SJSA1 (cell line): ENCODE data around the gene CTSO. TPM values are rescaled to one million over a fixed set of nuclear protein-coding genes. Genes with fewer than 3 reads are reported as not detected.

ENCODE experiments used
- DNase-seq, 2 experiments: peaks; one replicate each; pipeline ENCODE4 v3.0.0-alpha.2; 2015 to 2020; ENCODE audit warnings: low spot score in 2 of 2, low read depth in 1 of 2
- H3K27ac ChIP-seq: fragments of 250-450 bp; sonication (Bioruptor Pico); 2 replicates; pipeline ENCODE4 v1.5.1; 2020; ENCODE audit warnings: mild to moderate bottlenecking, moderate library complexity
- H3K27me3 ChIP-seq: fragments of 250-450 bp; sonication (Bioruptor Pico); replicated peaks from 2 replicates; pipeline ENCODE4 v1.5.1; 2020; ENCODE audit warnings: mild to moderate bottlenecking, moderate library complexity
- H3K36me3 ChIP-seq: fragments of 250-450 bp; sonication (Bioruptor Pico); 2 replicates; pipeline ENCODE4 v1.5.1; 2020; ENCODE audit warnings: mild to moderate bottlenecking
- H3K4me1 ChIP-seq: fragments of 250-450 bp; sonication (Bioruptor Pico); replicated peaks from 2 replicates; pipeline ENCODE4 v1.6.1; 2021; ENCODE audit warnings: mild to moderate bottlenecking
- H3K4me3 ChIP-seq: fragments of 250-450 bp; sonication (Bioruptor Pico); 2 replicates; pipeline ENCODE4 v1.5.1; 2020; ENCODE audit warnings: mild to moderate bottlenecking
- H3K9me3 ChIP-seq: fragments of 250-450 bp; sonication (Bioruptor Pico); replicated peaks from 2 replicates; pipeline ENCODE4 v1.5.1; 2020; ENCODE audit warnings: mild to moderate bottlenecking
- total RNA-seq: library from RNA; depleted of rRNA; stranded (reverse); fragments of >200 nt; shearing (Covaris generic); gene quantifications from 2 replicates; pipeline ENCODE4 v1.2.3, GENCODE V29; 2014; rRNA removed

Gene CTSO, protein sequence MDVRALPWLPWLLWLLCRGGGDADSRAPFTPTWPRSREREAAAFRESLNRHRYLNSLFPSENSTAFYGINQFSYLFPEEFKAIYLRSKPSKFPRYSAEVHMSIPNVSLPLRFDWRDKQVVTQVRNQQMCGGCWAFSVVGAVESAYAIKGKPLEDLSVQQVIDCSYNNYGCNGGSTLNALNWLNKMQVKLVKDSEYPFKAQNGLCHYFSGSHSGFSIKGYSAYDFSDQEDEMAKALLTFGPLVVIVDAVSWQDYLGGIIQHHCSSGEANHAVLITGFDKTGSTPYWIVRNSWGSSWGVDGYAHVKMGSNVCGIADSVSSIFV
- 8.9 and 10.7 TPM in 2 replicates for total RNA-seq

DNA sequence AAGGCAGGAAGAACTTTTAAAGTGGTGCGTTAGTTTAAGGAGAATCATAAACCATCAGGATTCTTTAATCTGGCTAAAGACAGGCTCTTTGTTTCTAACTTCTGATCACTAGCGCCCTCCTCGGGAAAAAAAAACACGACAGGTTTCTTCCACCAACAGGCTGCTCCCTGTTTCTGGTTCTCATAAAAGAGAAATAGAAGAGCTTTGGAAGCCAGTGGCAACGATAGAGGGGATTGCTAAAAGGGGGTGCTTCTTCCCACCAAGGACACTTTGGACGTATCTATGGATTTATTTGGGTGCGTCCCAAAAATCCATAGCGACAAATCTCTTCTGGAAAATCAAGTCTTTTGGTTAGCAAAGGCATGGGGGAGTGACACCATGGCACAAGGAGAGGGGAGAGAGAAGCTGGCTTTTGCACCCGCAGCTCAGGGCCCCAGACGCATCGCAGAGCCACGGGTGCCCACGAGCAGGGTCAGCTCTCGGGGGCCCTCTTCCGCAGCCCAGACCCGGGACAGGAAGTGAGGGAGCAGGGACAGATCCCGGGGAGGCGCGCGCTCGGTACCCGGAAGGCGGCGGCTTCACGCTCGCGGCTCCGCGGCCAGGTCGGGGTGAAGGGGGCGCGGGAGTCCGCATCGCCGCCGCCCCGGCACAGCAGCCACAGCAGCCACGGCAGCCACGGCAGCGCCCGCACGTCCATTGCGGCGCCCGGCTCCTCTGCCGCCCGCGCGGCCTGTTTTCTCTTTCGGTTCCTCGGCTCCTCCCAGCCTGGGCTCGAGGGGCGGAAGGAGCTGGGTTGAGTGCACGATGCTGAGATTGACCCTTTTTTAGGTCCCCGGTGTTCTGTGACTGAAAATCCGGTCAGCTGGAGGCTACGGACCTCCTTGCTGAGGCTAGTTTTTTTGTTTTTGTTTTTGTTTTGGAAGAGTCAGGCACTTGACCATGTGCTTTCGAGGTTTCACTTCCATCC, at the start of gene CTSO:
TSS of gene CTSO (minus strand) at position 716 of the 967 bp plus-strand sequence. CDS start at position 697, 19 bp downstream.
- Histone ChIP-seq H3K9me3 (no peaks in the 10 kb centered on the region), H3K4me3 (peak within 1 kb of the TSS; percentile 94), H3K27me3 (no peaks in the 10 kb centered on the region), H3K4me1 (peaks cover 11% of the 10 kb centered on the region), H3K36me3 (peaks cover 3% of the 10 kb centered on the region), H3K27ac (peak within 1 kb of the TSS; percentile 99)
- peak; percentile 80 to 85 for DNase-seq

DNA sequence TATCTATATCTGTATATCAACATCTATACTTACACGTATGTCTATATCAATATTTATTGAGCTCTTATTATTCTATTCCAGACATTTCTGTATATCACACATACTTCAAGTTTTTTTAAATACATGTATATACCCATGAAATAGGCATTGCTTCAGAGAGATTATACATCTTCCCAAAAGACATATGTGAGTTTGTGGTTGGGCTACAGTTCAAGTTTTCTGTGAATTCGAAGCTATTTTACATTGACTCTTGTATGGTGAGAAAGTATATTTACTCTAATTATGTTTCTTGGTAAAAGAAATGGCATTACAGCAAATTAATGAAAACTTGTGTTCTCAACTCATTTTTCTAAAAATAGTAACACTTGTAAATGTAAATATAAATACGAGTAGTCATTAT, 46.8 kb upstream of the CTSO start:
- H3K4me3 ChIP-seq: no peak overlapping the region
- no peaks in the 10 kb centered on the region for H3K36me3 ChIP-seq
- H3K9me3 ChIP-seq: no peaks in the 10 kb centered on the region
- H3K27me3 ChIP-seq: no peaks in the 10 kb centered on the region
- no peak for DNase-seq
- no peaks in the 10 kb centered on the region for H3K4me1 ChIP-seq
- H3K27ac ChIP-seq: no peak overlapping the region

DNA sequence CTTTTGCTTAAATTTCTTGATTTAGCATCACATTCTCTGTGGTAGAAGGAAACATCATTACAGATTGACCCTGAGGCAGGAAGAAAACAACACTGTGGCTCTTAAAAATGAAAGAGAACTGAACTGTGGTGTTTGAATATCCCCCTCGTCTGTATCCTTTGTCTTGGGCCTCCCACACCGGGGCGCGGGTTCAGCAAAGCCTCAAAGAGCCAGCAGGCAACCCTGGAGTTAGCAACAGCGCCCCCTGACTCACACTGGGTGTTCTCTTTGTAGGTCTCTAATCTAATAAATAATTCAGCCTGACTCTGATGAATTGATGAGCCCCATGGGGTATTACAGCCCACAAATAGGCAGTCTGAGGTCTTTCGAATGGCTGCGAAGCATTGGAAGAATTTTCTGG, 46.1 kb upstream of the CTSO start:
- no peaks in the 10 kb centered on the region for H3K4me1 ChIP-seq
- H3K9me3 ChIP-seq: no peaks in the 10 kb centered on the region
- H3K27ac ChIP-seq: no peak overlapping the region
- H3K36me3 ChIP-seq: no peaks in the 10 kb centered on the region
- no peak for DNase-seq
- H3K4me3 ChIP-seq: no peak overlapping the region
- no peaks in the 10 kb centered on the region for H3K27me3 ChIP-seq

DNA sequence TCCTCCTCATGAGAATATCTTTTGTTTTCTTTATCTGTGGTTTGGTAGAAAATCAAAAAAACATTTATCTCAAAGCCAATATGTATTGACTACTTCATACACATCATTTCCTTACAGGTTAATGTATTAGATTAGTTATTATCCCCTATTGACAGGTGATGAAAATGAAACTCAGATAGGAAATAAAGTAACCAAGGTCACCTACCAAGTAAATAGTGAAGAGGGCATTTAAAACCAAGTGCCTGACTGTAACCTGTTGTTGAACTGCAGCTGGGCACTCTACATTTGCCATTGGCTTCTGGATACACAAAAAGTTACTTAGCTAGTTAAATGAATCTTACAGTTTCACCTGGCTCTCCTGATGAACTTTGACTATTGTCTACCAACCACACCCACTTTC, 41.4 kb upstream of the CTSO start:
- no peaks in the 10 kb centered on the region for H3K4me1 ChIP-seq
- H3K4me3 ChIP-seq: no peak overlapping the region
- DNase-seq: no peak
- no peaks in the 10 kb centered on the region for H3K36me3 ChIP-seq
- no peak overlapping the region for H3K27ac ChIP-seq
- no peaks in the 10 kb centered on the region for H3K27me3 ChIP-seq
- no peaks in the 10 kb centered on the region for H3K9me3 ChIP-seq

DNA sequence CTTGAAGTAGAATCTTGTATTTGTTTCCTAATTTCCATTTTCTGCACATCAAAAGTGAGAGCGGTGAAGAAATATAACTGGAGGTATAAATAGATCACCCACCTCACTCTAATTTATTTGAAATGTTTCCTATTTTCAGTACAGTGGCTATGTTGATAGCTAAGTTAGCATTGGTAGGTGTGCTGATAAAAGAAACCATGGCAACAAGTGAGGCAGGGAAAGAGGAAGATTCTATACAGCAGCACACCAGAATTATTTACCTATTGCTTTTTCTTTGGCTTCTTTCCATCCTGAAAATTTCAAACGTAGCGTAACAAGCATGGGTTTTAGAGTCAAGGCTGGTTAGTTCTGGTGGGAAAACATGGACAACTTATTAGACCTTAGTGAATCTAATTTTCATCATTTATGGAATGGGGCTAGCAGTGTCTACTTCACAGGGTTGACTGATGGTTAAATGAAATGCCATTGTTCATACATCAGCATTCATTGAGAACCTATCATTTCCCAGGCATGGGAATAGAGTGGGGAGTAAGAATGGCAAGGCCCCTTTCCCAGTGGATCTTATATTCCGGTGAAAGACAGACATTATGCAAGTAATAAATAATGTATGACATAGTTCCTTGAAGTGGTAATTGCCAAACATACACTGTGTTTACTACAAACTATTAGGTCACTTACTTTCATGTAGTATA, 30.6 kb upstream of the CTSO start:
- no peaks in the 10 kb centered on the region for H3K4me1 ChIP-seq
- no peak overlapping the region for H3K27ac ChIP-seq
- no peaks in the 10 kb centered on the region for H3K36me3 ChIP-seq
- no peak for DNase-seq
- H3K9me3 ChIP-seq: no peaks in the 10 kb centered on the region
- H3K27me3 ChIP-seq: no peaks in the 10 kb centered on the region
- no peak overlapping the region for H3K4me3 ChIP-seq

DNA sequence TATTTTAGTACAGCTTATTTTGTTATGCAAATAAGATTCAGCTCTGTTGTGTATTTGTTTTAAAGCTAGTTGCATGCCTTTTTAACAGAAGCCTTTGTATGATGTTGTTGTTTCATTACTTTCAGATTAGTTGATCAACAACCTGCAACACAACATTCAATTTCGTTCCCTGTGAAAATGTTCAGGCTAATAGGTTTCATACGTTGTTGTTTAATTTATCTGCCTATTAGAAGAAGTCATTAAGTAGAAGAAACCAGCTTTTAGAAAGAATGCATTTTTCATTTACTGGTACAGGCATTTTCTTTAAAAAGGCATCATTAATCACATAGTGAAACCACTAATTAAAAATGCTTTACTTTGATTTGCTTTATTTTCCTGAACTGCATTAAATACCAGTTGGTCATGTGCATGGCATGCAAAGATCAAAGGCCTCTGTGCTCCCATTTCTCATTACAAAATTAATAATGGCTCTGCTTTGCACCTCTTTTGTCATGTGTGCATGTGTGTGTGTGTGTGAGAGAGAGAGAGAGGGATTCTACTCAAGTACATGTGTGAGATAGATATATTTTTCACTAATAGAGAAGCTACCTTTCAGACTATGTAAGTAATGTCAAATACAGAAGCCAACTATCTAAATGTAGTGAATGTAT, 29.2 kb upstream of the CTSO start:
- Histone ChIP-seq H3K9me3 (no peaks in the 10 kb centered on the region), H3K4me3 (no peak overlapping the region), H3K27me3 (no peaks in the 10 kb centered on the region), H3K27ac (no peak overlapping the region), H3K36me3 (no peaks in the 10 kb centered on the region), H3K4me1 (no peaks in the 10 kb centered on the region)
- no peak for DNase-seq

DNA sequence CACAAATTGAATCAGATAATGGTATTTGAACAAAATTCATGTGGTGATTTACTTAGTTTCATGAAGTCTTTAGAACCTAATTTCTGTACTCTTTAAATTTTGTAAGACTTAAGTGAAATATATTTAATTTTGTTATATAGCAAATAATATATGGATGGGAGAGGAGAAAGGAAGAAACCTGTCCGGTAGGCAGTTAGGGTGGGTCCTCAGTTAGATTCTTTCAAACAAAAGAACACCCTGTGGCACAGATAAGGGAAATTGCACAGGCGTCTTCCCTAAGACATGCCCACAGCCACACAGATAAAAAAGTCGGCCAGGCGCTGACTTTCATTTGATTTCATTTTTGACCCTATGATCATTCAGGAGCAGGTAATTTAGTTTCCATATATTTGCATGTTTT, 25.1 kb upstream of the CTSO start:
- H3K9me3 ChIP-seq: no peaks in the 10 kb centered on the region
- H3K27me3 ChIP-seq: no peaks in the 10 kb centered on the region
- H3K27ac ChIP-seq: no peak overlapping the region
- no peaks in the 10 kb centered on the region for H3K36me3 ChIP-seq
- DNase-seq: no peak
- no peak overlapping the region for H3K4me3 ChIP-seq
- H3K4me1 ChIP-seq: peaks cover 17% of the 10 kb centered on the region

DNA sequence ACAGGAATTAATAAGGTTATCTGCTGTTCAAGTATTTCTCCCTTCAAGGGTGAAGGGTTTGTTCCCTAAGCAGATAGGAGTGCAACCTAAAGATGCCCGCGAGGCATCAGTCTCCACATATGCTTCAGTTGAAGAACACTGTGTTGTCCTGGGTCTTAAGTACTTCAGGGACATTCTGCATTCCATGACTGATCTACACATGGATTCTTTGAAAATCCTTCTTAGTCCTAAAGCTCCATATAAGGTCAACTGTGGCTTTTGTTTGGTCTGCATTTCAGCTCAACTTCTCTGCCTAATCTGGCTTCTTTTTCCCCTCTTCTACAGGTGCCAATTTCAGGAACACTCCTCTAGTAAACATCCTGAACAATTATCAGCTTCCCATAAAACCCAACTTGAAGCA, 21.8 kb upstream of the CTSO start:
- no peak overlapping the region for H3K4me3 ChIP-seq
- H3K36me3 ChIP-seq: no peaks in the 10 kb centered on the region
- H3K4me1 ChIP-seq: peaks cover 22% of the 10 kb centered on the region
- no peak for DNase-seq
- no peaks in the 10 kb centered on the region for H3K9me3 ChIP-seq
- H3K27ac ChIP-seq: no peak overlapping the region
- no peaks in the 10 kb centered on the region for H3K27me3 ChIP-seq

DNA sequence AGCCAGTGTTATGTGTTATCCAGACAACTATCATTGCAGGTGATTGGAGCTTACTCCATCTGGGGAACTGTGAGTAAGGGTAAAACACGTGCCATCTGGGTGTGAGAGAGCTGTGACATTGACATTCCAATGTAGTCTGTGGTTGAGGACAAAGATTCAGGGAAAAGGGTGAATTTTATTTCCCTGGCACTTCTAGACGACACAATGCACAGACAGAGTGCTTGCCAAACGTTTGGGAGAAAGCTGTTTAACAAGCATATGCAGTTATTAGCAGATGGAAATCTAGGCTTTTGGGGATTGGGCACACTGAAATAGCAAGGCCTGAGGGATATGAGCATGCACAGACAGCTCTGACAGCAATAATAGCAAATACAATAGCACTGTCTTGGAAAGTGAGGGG, 21.3 kb upstream of the CTSO start:
- Histone ChIP-seq H3K27me3 (no peaks in the 10 kb centered on the region), H3K36me3 (no peaks in the 10 kb centered on the region), H3K27ac (peak overlapping the region; percentile 38; the same call in 1 of the 2 replicates), H3K4me1 (peaks cover 22% of the 10 kb centered on the region), H3K9me3 (no peaks in the 10 kb centered on the region), H3K4me3 (no peak overlapping the region)
- DNase-seq: peak in 1 of 2 experiments; percentile 16

DNA sequence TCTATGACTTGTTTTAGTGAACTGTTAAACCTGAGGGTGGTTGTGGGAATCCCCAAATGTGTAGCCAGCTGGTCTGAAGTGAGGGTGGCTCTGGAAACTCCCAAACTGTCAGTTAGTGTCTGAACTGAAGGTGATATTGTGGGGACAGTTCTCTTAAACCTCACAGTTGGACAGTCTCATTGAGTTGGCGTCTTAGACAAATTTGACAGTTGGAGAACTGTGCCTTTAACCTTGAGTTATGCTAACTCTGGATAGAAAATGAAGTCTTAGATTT, 20.7 kb upstream of the CTSO start:
- Histone ChIP-seq H3K27ac (peak overlapping the region; percentile 38), H3K27me3 (no peaks in the 10 kb centered on the region), H3K9me3 (no peaks in the 10 kb centered on the region), H3K4me3 (no peak overlapping the region), H3K36me3 (no peaks in the 10 kb centered on the region), H3K4me1 (peaks cover 22% of the 10 kb centered on the region)
- DNase-seq: no peak

DNA sequence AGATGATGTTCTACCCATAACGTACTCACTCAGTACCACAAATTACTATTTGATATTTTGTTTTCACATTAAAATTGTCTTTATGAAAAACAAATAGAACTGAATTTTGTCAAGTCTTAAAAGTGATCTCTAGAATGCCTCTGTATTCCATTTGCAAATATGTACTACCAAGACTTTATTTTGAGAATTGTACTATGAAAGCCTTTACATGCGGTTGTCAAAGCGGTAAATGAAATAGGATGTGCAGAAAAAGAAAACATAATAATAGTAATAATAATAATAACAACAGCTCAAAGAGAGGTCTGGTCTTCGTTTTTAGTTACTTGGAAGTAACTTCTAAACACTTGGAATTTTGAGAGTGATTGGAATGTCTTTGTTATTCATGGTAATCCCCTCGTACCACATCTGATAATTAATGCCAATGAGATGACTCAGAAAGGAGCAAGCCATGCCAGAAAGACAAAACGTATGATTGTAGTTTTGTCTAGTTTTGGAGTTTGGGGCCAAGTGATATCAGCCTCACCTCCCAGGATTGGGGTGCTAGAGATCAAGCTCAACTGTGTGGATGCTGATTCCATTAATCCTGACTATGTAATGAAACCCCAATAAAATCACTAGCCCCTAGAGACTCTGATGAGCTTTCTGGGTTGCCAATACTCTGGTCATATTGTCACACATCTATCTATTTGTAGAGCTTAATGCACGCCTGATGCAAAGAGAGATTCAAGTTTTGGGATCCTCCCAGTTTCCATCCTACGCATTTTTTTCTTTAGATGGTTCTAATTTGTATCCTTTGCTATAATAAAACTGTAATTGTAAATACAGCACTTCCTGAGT, 20.2 kb upstream of the CTSO start:
- H3K27ac ChIP-seq: peak overlapping the region; percentile 38
- no peaks in the 10 kb centered on the region for H3K27me3 ChIP-seq
- H3K4me1 ChIP-seq: peaks cover 22% of the 10 kb centered on the region
- DNase-seq: peak in 1 of 2 experiments; percentile 52
- H3K4me3 ChIP-seq: no peak overlapping the region
- H3K9me3 ChIP-seq: no peaks in the 10 kb centered on the region
- no peaks in the 10 kb centered on the region for H3K36me3 ChIP-seq

DNA sequence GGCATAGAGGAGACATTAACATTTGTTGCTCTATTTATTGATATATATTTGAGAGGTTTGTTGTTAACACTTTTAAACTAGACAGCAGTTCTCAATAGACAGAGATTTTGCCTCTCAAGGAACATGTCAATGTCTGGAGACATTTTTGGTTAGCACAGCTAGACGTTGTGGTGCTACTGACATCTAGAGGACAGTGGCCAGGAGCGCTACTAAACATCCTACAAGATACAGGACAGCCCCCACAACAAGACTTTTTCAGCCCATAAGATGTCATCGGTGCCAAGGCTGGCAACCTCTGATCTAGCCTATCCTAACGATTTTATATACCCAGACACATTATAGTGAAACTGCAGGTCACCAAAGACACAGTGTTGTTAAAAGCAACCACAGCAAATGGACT, 18.4 kb upstream of the CTSO start:
- DNase-seq: peak in 1 of 2 experiments; percentile 16

More for the DNA sequence above, 18.4 kb upstream of the CTSO start:
- no peaks in the 10 kb centered on the region for H3K27me3 ChIP-seq
- no peaks in the 10 kb centered on the region for H3K9me3 ChIP-seq
- peaks cover 23% of the 10 kb centered on the region for H3K4me1 ChIP-seq
- no peak overlapping the region for H3K27ac ChIP-seq
- H3K36me3 ChIP-seq: no peaks in the 10 kb centered on the region
- H3K4me3 ChIP-seq: no peak overlapping the region
